ENCODE results near the gene NRL.

NRL gene

GRCh38 chr14:24123424-24124417, 9.0 kb upstream of the NRL start:
- no peak for TF ChIP-seq CTCF (conservative IDR thresholded peaks at IDR 0.05; ENCODE audit: low read length)
- H3K4me3 ChIP-seq (ENCODE audit: low read length), result no peak overlapping the region
- no peak for DNase-seq (ENCODE audit: low read depth)

DNA sequence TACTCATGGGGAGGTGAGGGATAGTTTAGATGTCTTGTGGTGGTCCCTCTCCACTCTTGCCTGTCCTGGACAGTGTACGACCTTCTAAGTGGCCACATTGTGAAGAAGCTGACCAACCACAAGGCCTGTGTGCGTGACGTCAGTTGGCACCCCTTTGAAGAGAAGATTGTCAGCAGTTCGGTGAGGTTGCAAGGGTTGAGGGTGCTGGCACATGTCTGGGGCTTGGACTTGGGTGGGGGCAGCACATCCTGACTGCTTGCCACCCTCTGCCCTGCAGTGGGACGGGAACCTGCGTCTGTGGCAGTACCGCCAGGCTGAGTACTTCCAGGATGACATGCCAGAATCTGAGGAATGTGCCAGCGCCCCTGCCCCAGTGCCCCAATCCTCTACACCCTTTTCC, 8.1 kb upstream of the NRL start:
- H3K4me3 ChIP-seq (ENCODE audit: low read length), result no peak overlapping the region
- DNase-seq (ENCODE audit: low read depth), result no peak
- no peak for TF ChIP-seq CTCF (conservative IDR thresholded peaks at IDR 0.05; ENCODE audit: low read length)

GRCh38 chr14:24122416-24122815, 7.7 kb upstream of the NRL start:
- TF ChIP-seq CTCF (conservative IDR thresholded peaks at IDR 0.05; ENCODE audit: low read length), result no peak
- no peak for DNase-seq (ENCODE audit: low read depth)
- no peak overlapping the region for H3K4me3 ChIP-seq (ENCODE audit: low read length)

DNA sequence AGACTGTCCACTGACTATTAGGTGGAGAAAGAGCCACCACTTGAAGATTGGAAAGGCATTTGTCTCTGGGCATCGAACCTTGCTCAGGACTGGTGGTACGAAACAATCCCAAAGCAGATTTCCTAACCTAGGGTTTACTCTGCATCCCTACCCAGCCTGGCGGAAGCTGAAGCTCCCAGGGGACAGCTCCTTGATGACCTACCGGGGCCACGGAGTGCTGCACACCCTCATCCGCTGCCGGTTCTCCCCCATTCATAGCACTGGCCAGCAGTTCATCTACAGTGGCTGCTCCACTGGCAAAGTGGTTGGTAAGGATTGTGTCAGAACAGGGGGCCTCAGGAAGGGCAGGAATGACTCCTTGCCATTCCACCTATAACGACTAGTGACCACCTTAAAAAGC, 6.5 kb upstream of the NRL start:
- no peak for DNase-seq (ENCODE audit: low read depth)
- H3K4me3 ChIP-seq (ENCODE audit: low read length), result no peak overlapping the region
- TF ChIP-seq CTCF (conservative IDR thresholded peaks at IDR 0.05; ENCODE audit: low read length), result no peak

DNA sequence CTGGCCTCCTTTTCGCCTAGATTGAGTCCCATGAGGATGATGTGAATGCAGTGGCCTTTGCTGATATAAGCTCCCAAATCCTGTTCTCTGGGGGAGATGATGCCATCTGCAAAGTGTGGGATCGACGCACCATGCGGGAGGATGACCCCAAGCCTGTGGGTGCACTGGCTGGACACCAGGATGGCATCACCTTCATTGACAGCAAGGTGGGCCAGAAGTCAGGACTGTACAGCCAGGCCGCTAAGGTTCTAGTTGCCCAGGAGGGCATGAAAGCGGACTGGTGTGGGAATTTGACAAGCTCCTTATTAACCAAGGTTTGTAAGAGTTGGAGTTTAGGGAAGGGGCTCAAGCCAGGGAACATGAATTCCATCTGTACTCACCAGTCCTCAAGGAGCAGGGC, 4.9 kb upstream of the NRL start:
- no peak for TF ChIP-seq CTCF (conservative IDR thresholded peaks at IDR 0.05; ENCODE audit: low read length)
- H3K4me3 ChIP-seq (ENCODE audit: low read length), result no peak overlapping the region
- no peak for DNase-seq (ENCODE audit: low read depth)

GRCh38 chr14:24117179-24117578, 2.4 kb upstream of the NRL start:
- no peak for TF ChIP-seq CTCF (conservative IDR thresholded peaks at IDR 0.05; ENCODE audit: low read length)
- DNase-seq (ENCODE audit: low read depth), result no peak
- no peak overlapping the region for H3K4me3 ChIP-seq (ENCODE audit: low read length)
